ENCODE results near the gene KRTAP13-1.

Gene KRTAP13-1

DNA sequence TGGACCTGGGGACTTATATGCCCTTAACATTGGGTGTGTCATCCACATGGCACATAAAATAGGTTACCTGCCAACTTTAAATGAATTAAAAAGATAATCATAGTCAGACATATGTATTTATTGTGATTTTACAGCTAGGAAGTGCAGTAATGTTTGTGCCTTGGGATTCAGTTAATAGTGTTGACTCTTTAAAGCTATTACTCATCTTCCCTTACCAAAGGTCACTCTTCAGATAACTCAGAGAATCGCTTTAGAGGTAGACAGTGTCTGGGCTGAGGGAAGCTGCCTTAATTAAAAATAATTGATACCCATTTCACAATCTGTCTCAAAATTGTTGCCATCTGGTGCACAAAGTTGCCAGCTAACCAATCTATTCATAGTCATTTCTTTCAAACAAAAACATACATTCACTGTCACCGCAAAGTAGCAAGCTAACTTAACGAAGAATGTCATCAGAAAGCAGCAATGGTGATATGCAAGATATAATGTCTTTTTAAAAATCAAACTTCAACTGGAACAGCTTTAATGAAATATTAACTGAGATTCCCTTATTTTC is 41.3 kb downstream of the KRTAP13-1 start:
- DNase-seq: no peak
- H3K27me3 Mint-ChIP-seq: peaks cover 13% of the 10 kb centered on the region
- no peak overlapping the region for H3K27ac Mint-ChIP-seq
- no peaks in the 10 kb centered on the region for H3K4me1 Mint-ChIP-seq
- H3K9me3 Mint-ChIP-seq: no peaks in the 10 kb centered on the region
- H3K4me3 Mint-ChIP-seq: no peak overlapping the region
- ATAC-seq: no peak

DNA sequence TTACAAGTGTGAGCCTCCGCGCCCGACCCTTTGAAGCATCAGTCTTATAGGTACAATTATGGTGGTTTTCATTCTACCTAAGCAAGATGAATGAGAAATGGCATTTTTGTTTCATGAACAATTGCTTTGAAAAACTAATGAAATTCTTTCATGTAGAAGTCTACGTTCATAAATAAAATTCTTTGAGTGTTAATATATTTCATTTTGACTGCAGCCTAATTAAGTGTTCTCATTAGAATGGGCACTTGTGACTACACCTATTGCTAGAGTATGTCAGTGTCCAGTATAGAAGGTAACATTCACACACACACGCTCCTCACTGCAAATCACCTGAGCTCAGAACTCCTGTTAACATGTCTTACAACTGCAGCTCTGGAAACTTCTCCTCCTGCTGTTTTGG is 44.1 kb downstream of the KRTAP13-1 start, which contains the start of gene KRTAP15-1:
KRTAP15-1 (plus strand) TSS at position 301 of the 400 bp plus-strand sequence; CDS start at position 354, 53 bp downstream.
- no peak for ATAC-seq
- Mint-ChIP-seq H3K27ac (no peak within 1 kb of the TSS), H3K4me3 (no peak within 1 kb of the TSS), H3K27me3 (peaks cover 13% of the 10 kb centered on the region), H3K4me1 (no peaks in the 10 kb centered on the region), H3K9me3 (no peaks in the 10 kb centered on the region)
- no peak for DNase-seq

DNA sequence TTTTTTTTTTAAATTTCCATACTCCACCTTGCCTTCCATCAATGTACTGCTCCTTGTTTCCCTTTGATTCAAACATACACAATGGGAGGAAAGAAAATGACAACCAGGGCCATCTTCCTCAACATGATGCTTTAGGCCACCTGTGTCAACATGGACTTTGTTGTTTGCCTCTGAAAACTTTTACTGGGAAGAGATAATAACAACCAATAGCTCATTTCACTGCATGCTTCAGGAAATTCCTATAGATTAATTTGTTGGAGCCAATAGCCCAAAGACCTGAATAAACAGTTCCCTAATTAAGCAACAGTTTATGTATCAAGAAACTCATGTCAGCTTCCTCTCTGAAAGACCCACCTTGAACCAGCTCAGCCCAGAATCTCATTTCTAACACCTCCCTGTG is 47.4 kb downstream of the KRTAP13-1 start:
- H3K4me1 Mint-ChIP-seq: no peaks in the 10 kb centered on the region
- ATAC-seq (no peak), DNase-seq (no peak)
- peak overlapping the region in 1 of 2 donors; percentile 55 for H3K27ac Mint-ChIP-seq
- H3K27me3 Mint-ChIP-seq: no peaks in the 10 kb centered on the region
- H3K4me3 Mint-ChIP-seq: no peak overlapping the region
- no peaks in the 10 kb centered on the region for H3K9me3 Mint-ChIP-seq

DNA sequence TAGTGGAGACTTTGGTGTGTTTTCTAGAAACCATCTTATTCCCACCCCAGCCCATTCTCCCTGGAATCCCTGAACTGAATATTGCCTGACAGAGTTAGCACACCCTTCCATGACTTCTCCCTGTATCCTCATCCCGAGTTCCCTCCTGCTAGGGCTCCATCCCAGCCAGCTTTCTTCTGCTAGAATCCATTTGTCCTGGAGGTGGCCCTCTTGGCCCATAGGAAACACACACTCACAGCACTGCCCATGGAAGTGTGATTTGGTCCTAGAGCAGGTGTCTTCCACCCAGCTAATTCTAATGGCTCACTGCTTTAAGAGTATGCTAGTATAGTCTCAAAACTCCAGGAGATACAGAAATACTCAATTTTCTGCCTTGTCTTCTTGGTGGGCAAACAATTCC is 48.4 kb downstream of the KRTAP13-1 start:
- ATAC-seq (no peak), DNase-seq (no peak)
- Mint-ChIP-seq H3K4me3 (no peak overlapping the region), H3K9me3 (no peaks in the 10 kb centered on the region), H3K27ac (peak overlapping the region in 1 of 2 donors; percentile 90), H3K4me1 (no peaks in the 10 kb centered on the region), H3K27me3 (no peaks in the 10 kb centered on the region)
